DOHH2 (cell line): ENCODE results near the gene MYO5C.

Experiments
- H3F3A ChIP-seq: fragments of 200-600 bp; sonication (generic), shearing (Covaris generic); 2 replicates; pipeline ENCODE4 v1.6.0; 2016; ENCODE audit warnings: antibody characterized with exemption, mild to moderate bottlenecking; ENCODE audit not compliant: control insufficient read depth, insufficient read depth
- H3K27ac ChIP-seq: fragments of 200-600 bp; sonication (generic); 2 replicates; pipeline ENCODE4 v1.5.1; 2014; ENCODE audit warnings: low read depth, mild to moderate bottlenecking, low read length, moderate library complexity
- H3K27me3 ChIP-seq: fragments of 200-600 bp; sonication (generic); 2 replicates; pipeline ENCODE4 v1.6.1; 2014; ENCODE audit warnings: mild to moderate bottlenecking, low read length, mixed read lengths; ENCODE audit not compliant: control insufficient read depth
- H3K36me3 ChIP-seq: fragments of 200-600 bp; sonication (generic); 2 replicates; pipeline ENCODE4 v1.6.1; 2014; ENCODE audit warnings: mild to moderate bottlenecking, low read length, moderate library complexity, mixed read lengths; ENCODE audit not compliant: control insufficient read depth
- H3K4me1 ChIP-seq: fragments of 200-600 bp; sonication (generic); 2 replicates; pipeline ENCODE4 v1.6.1; 2014; ENCODE audit warnings: mild to moderate bottlenecking, low read length, mixed read lengths; ENCODE audit not compliant: control insufficient read depth
- H3K4me2 ChIP-seq: fragments of 200-600 bp; sonication (generic); 2 replicates; pipeline ENCODE4 v1.6.0; 2014; ENCODE audit warnings: mild to moderate bottlenecking, low read length, moderate library complexity
- H3K4me3 ChIP-seq: fragments of 200-600 bp; sonication (generic); 2 replicates; pipeline ENCODE4 v1.5.1; 2014; ENCODE audit warnings: mild to moderate bottlenecking, low read length, mixed read lengths
- H3K79me2 ChIP-seq: fragments of 200-600 bp; sonication (generic); 2 replicates; pipeline ENCODE4 v1.6.1; 2014; ENCODE audit warnings: mild to moderate bottlenecking, low read length, mixed read lengths; ENCODE audit not compliant: control insufficient read depth
- H3K9me2 ChIP-seq: fragments of 200-600 bp; sonication (generic); replicated peaks from 2 replicates; pipeline ENCODE4 v1.6.1; 2014; ENCODE audit warnings: mild to moderate bottlenecking, low read length, mixed read lengths; ENCODE audit not compliant: control insufficient read depth
- H3K9me3 ChIP-seq: fragments of 200-600 bp; sonication (generic); 2 replicates; pipeline ENCODE4 v1.6.1; 2014; ENCODE audit warnings: antibody characterized with exemption, low read length, mixed read lengths; ENCODE audit not compliant: control insufficient read depth, insufficient read depth
- H4K20me1 ChIP-seq: fragments of 200-600 bp; sonication (generic); 2 replicates; pipeline ENCODE4 v1.6.0; 2014; ENCODE audit warnings: low read depth, mild to moderate bottlenecking, antibody characterized with exemption, low read length, moderate library complexity; ENCODE audit not compliant: control insufficient read depth, insufficient read depth
- CTCF ChIP-seq: fragments of 200-600 bp; sonication (generic); IDR thresholded peaks from one replicate; pipeline ENCODE4 v1.5.1; 2014; ENCODE audit warnings: antibody characterized with exemption, mild to moderate bottlenecking, low read depth, low read length; ENCODE audit not compliant: poor library complexity, severe bottlenecking
- EZH2phosphoT487 ChIP-seq: fragments of 200-600 bp; sonication (generic); IDR thresholded peaks from 2 replicates; pipeline ENCODE4 v1.6.1; 2017; ENCODE audit warnings: borderline replicate concordance, mild to moderate bottlenecking, antibody characterized with exemption, low read length, moderate library complexity, mixed read lengths

The MYO5C gene

GRCh38 chr15:52193791-52194190 lies 101.8 kb downstream of the MYO5C start:
- Histone ChIP-seq H3K9me2 (no peaks in the 10 kb centered on the region), H3K4me2 (no peak overlapping the region), H3F3A (no peaks in the 10 kb centered on the region), H3K79me2 (no peaks in the 10 kb centered on the region), H4K20me1 (no peaks in the 10 kb centered on the region), H3K4me3 (no peak overlapping the region), H3K4me1 (no peaks in the 10 kb centered on the region), H3K9me3 (no peaks in the 10 kb centered on the region), H3K27ac (no peak overlapping the region), H3K27me3 (no peaks in the 10 kb centered on the region), H3K36me3 (no peaks in the 10 kb centered on the region)
- TF ChIP-seq CTCF (no peak), EZH2phosphoT487 (no peak)

GRCh38 chr15:52193321-52193720 lies 102.3 kb downstream of the MYO5C start:
- Histone ChIP-seq H3K27me3 (no peaks in the 10 kb centered on the region), H3K9me3 (no peaks in the 10 kb centered on the region), H3K79me2 (no peaks in the 10 kb centered on the region), H3K9me2 (no peaks in the 10 kb centered on the region), H3K27ac (no peak overlapping the region), H3F3A (no peaks in the 10 kb centered on the region), H3K36me3 (no peaks in the 10 kb centered on the region), H3K4me2 (no peak overlapping the region), H3K4me3 (no peak overlapping the region), H4K20me1 (no peaks in the 10 kb centered on the region), H3K4me1 (no peaks in the 10 kb centered on the region)
- TF ChIP-seq EZH2phosphoT487 (no peak), CTCF (no peak)

GRCh38 chr15:52191207-52191606 lies 104.4 kb downstream of the MYO5C start, which contains the start of gene GNB5:
TSS of gene GNB5 (minus strand) at chr15:52191392. CDS start at chr15:52184676, 6,716 bp downstream.
- H4K20me1 ChIP-seq: no peaks in the 10 kb centered on the region
- H3K36me3 ChIP-seq: no peaks in the 10 kb centered on the region
- H3K79me2 ChIP-seq: no peaks in the 10 kb centered on the region
- no peak within 1 kb of the TSS for H3K27ac ChIP-seq
- no peaks in the 10 kb centered on the region for H3K4me1 ChIP-seq
- no peaks in the 10 kb centered on the region for H3K9me3 ChIP-seq
- H3K4me3 ChIP-seq: no peak within 1 kb of the TSS
- H3K27me3 ChIP-seq: no peaks in the 10 kb centered on the region
- no peak within 1 kb of the TSS for H3K4me2 ChIP-seq
- no peak for TF ChIP-seq EZH2phosphoT487
- TF ChIP-seq CTCF: no peak
- no peaks in the 10 kb centered on the region for H3K9me2 ChIP-seq
- no peaks in the 10 kb centered on the region for H3F3A ChIP-seq
